ENCODE data around the gene ZNF217. TPM values are rescaled to one million over a fixed set of nuclear protein-coding genes. Genes with fewer than 3 reads are reported as not detected.

The ZNF217 gene
- total and polyA plus RNA-seq, 10 of the 15 experiments (the other 5 are each of a cell fraction or from before 2014, with no cell fraction given): 8.5 to 76.6 (median 40.6) TPM

DNA sequence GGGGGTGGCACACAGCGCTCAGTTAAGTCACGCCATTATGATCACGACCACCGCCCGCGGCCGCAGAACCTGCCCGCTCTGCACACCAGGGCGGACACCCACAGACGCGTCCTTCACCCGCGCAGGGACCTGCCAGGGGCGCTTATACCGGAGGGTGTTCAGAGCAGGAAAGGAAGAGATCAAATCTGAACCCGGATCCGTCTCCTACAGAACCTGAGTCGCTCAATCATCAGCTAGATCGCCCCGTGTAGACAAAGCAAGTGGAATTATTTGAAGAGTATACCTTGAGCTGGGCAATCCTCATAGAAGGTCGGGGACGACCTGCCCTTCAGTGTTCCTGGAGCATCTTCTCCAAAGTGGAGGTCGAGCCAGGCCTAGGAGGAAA is 14.4 kb upstream of the ZNF217 start:
- H3K36me3 ChIP-seq (ENCODE audit: control insufficient read depth in 2 of 2, insufficient read depth in 2 of 2, low read length in 1 of 2): no peaks in the 10 kb centered on the region
- no peak for TF ChIP-seq IKZF1 (conservative IDR thresholded peaks at IDR 0.05)
- peak; percentile 15; the same call in 1 of the 2 replicates for TF ChIP-seq RB1 (IDR thresholded peaks at IDR 0.05; ENCODE audit: borderline replicate concordance)
- peak in 1 of 2 experiments; percentile 91; a peak in 2 of 4 replicates for TF ChIP-seq ETV6 (conservative IDR thresholded peaks at IDR 0.05 in 1 of 2, IDR thresholded peaks at IDR 0.05 in 1 of 2; ENCODE audit: borderline replicate concordance in 1 of 2, low read depth in 1 of 2)
- no peak for TF ChIP-seq ZNF24 (IDR thresholded peaks at IDR 0.05)
- TF ChIP-seq NFXL1 (IDR thresholded peaks at IDR 0.05; ENCODE audit: borderline replicate concordance): peak; percentile 86; the same call in 1 of the 2 replicates
- TF ChIP-seq BHLHE40 (IDR thresholded peaks at IDR 0.05; ENCODE audit: borderline replicate concordance in 1 of 2, low read depth in 2 of 2, low read length in 1 of 2): no peak
- no peaks in the 10 kb centered on the region for H4K20me1 ChIP-seq (ENCODE audit: control insufficient read depth, insufficient read depth)
- no TSS peak for BruUV-seq (replicated peaks)
- ChIA-PET SMC1A (ENCODE audit: uncharacterized antibody, unreplicated experiment) (no interaction called here), POLR2A (no interaction called here), CTCF (no interaction called here), RAD21 (ENCODE audit: unreplicated experiment) (no interaction called here)
- over 99% methylated on average over 23 of the region's 23 CpGs for WGBS (ENCODE audit: insufficient coverage, insufficient replicate concordance, low lambda C conversion rate, missing lambda C conversion rate)
- H3K4me2 ChIP-seq (ENCODE audit: control insufficient read depth, insufficient read depth): peak overlapping the region; percentile 26; the same call in 1 of the 2 replicates
- no peaks in the 10 kb centered on the region for H3K27me3 ChIP-seq (replicated peaks in 1 of 2; ENCODE audit: control insufficient read depth in 2 of 2, insufficient read depth in 2 of 2, low read length in 1 of 2)
- intact Hi-C loops (cut with micrococcal nuclease; ENCODE audit: unreplicated experiment): no loop called here
- in situ Hi-C loops (cut with MboI): no loop called here
- FAIRE-seq: no peak
- peak overlapping the region; percentile 56 for H3K4me3 ChIP-seq
- peak overlapping the region; percentile 24; the same call in 1 of the 2 replicates for H2AFZ ChIP-seq (ENCODE audit: control insufficient read depth, low read depth, low read length)
- H3K9me3 ChIP-seq (replicated peaks; ENCODE audit: control insufficient read depth, insufficient read depth, low read length): no peaks in the 10 kb centered on the region; the same call in 2 of the 3 replicates
- H3K9ac ChIP-seq (ENCODE audit: control insufficient read depth, insufficient read depth, low read length): peak overlapping the region; percentile 73; the same call in 1 of the 2 replicates
- H3K27ac ChIP-seq (ENCODE audit: control insufficient read depth, insufficient read depth): peak overlapping the region; percentile 87
- H3K79me2 ChIP-seq (ENCODE audit: control insufficient read depth, insufficient read depth, low read length): peaks cover 35% of the 10 kb centered on the region
- no peak for ATAC-seq
- H3K4me1 ChIP-seq (ENCODE audit: control insufficient read depth, insufficient read depth, low read length): peaks cover 15% of the 10 kb centered on the region
- no peak for DNase-seq (ENCODE audit: low read depth, low spot score)

- peak in 1 of 2 experiments; percentile 88; a peak in 2 of 4 replicates for TF ChIP-seq ETV6 (conservative IDR thresholded peaks at IDR 0.05 in 1 of 2, IDR thresholded peaks at IDR 0.05 in 1 of 2; ENCODE audit: borderline replicate concordance in 1 of 2, low read depth in 1 of 2)
- TF ChIP-seq NFXL1 (IDR thresholded peaks at IDR 0.05; ENCODE audit: borderline replicate concordance): peak; percentile 82
- no peak for TF ChIP-seq NFIC (IDR thresholded peaks at IDR 0.05; ENCODE audit: low read depth, low read length)
- intact Hi-C loops (cut with micrococcal nuclease; ENCODE audit: unreplicated experiment): no loop called here
- no TSS peak for BruUV-seq (replicated peaks)
- in situ Hi-C loops (cut with MboI): no loop called here
- FAIRE-seq: no peak
- Histone ChIP-seq H3K4me3 (0 out of 2 replicates have a peak overlapping the region, but pooled peaks have one; percentile 1), H3K4me2 (ENCODE audit: control insufficient read depth, insufficient read depth) (peak overlapping the region; percentile 50), H3K27ac (ENCODE audit: control insufficient read depth, insufficient read depth) (no peak overlapping the region), H3K36me3 (ENCODE audit: control insufficient read depth in 2 of 2, insufficient read depth in 2 of 2, low read length in 1 of 2) (no peaks in the 10 kb centered on the region), H3K79me2 (ENCODE audit: control insufficient read depth, insufficient read depth, low read length) (peaks cover 33% of the 10 kb centered on the region), H3K9ac (ENCODE audit: control insufficient read depth, insufficient read depth, low read length) (no peak overlapping the region), H3K27me3 (replicated peaks in 1 of 2; ENCODE audit: control insufficient read depth in 2 of 2, insufficient read depth in 2 of 2, low read length in 1 of 2) (no peaks in the 10 kb centered on the region), H3K4me1 (ENCODE audit: control insufficient read depth, insufficient read depth, low read length) (peaks cover 12% of the 10 kb centered on the region), H2AFZ (ENCODE audit: control insufficient read depth, low read depth, low read length) (no peak overlapping the region), H4K20me1 (ENCODE audit: control insufficient read depth, insufficient read depth) (no peaks in the 10 kb centered on the region), H3K9me3 (replicated peaks; ENCODE audit: control insufficient read depth, insufficient read depth, low read length) (no peaks in the 10 kb centered on the region; the same call in 2 of the 3 replicates)
- POLR2A ChIA-PET: no interaction called here
- ATAC-seq: no peak
- RAD21 ChIA-PET (ENCODE audit: unreplicated experiment): no interaction called here
- DNase-seq (ENCODE audit: low read depth, low spot score): no peak
- 94% methylated on average over 8 of the region's 8 CpGs for WGBS (ENCODE audit: insufficient coverage, insufficient replicate concordance, low lambda C conversion rate, missing lambda C conversion rate)
- SMC1A ChIA-PET (ENCODE audit: uncharacterized antibody, unreplicated experiment): no interaction called here
- CTCF ChIA-PET: no interaction called here
Measured at GRCh38 chr20:53606364-53606985, 12.8 kb upstream of the ZNF217 start.

Data from GM12878 (cell line).